ENCODE results near the gene CFAP299. TPM values are rescaled to one million over a fixed set of nuclear protein-coding genes. Genes with fewer than 3 reads are reported as not detected.

Gene CFAP299
- total and polyA plus RNA-seq, 2 donors (not counting 1 experiment from before 2014, with no cell fraction given), result not detected

DNA sequence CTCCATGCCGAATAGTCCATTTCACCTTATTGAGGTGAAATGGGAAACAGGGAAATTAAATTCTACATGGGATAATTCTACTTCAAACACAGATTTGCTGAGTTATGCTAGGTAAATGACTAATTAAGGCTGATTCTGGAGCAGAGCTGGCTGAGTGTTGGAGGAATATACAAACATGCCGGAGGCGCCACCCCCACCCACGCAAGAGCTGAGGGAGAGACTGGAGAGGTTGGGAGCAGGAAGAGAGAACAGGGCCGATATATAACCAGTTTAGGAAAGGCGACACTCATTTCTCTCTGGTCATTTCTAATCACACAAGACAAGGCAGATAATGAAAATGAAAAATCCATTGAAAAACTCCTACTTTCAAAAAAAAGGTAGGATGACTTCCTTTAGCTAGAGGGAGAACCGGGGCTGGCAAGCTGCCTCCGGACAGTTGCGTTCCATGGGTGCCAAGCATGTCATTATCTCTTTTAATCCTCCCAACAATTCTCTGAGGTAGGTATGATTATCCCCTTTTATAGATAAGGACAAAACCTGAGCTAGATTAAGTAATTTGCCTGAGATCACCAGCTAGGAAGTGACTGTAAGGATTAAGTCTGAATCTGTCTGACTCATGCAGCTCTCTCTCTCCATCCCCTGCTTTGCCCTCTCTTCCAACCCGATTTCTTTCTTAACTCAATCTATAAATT lies 27.6 kb upstream of the CFAP299 start:
- no peaks in the 10 kb centered on the region for H3K9me3 Mint-ChIP-seq (ENCODE audit: insufficient read depth)
- no peak overlapping the region for H3K4me3 Mint-ChIP-seq

DNA sequence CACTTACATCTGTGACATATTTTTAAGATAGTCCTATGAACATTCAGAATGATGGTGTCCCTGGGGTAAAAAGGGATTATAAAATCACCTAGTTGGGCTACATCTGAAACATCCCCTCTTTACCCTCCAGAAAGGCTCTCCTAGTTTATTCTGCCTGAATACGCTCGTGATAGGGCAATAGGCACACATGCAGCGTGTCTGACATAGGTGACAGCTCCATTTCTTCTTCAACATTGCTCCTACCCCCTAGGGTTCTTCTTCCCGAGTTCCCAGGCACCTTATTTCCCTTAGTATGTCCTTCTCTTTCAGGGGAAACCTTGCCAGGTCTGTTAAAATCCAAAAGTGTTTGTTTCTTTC lies 27.1 kb upstream of the CFAP299 start:
- H3K9me3 ChIP-seq (ENCODE audit: control extremely low read depth in 1 of 3, control insufficient read depth in 2 of 3, insufficient read depth in 1 of 3, low read length in 2 of 3), result no peaks in the 10 kb centered on the region
- no peak for ATAC-seq (ENCODE audit: low read depth)
- no peak overlapping the region for H3K27ac ChIP-seq (ENCODE audit: low read length in 2 of 2)
- no peaks in the 10 kb centered on the region for H3K79me2 ChIP-seq (ENCODE audit: control insufficient read depth, insufficient read depth, low read length)
- H3K4me1 Mint-ChIP-seq, result no peaks in the 10 kb centered on the region
- no peaks in the 10 kb centered on the region for H3K4me1 ChIP-seq (ENCODE audit: control insufficient read depth in 2 of 2, insufficient read depth in 2 of 2, low read length in 2 of 2)
- no peaks in the 10 kb centered on the region for H4K20me1 ChIP-seq (ENCODE audit: control insufficient read depth, insufficient read depth, low read length, poor library complexity, severe bottlenecking)
- peaks cover 0 to 10% (median 3%) of the 10 kb centered on the region in 4 experiments for H3K27me3 ChIP-seq (replicated peaks in 1 of 4; ENCODE audit: control extremely low read depth in 1 of 4, control insufficient read depth in 3 of 4, insufficient read depth in 4 of 4, low read length in 3 of 4)
- peaks cover 47% of the 10 kb centered on the region for H3K27me3 Mint-ChIP-seq
- H3K9me3 Mint-ChIP-seq (ENCODE audit: insufficient read depth), result no peaks in the 10 kb centered on the region
- ChIA-PET POLR2A (no interaction called here), CTCF (no interaction called here)
- intact Hi-C loops (cut with micrococcal nuclease), result no loop called here
- WGBS (ENCODE audit: insufficient coverage), result 65% methylated on average over 4 of the region's 4 CpGs
- H3K9ac ChIP-seq (ENCODE audit: low read length), result no peak overlapping the region
- no peaks in the 10 kb centered on the region for H3K36me3 ChIP-seq (replicated peaks in 1 of 2; ENCODE audit: control extremely low read depth in 1 of 2, control insufficient read depth in 1 of 2, extremely low read depth in 1 of 2, insufficient read depth in 2 of 2, low read length in 1 of 2)
- H3K4me3 Mint-ChIP-seq, result no peak overlapping the region
- no peak overlapping the region for H2AFZ ChIP-seq (ENCODE audit: insufficient read depth, low read depth, low read length, poor library complexity, severe bottlenecking)
- H3K4me2 ChIP-seq (replicated peaks; ENCODE audit: low read depth, low read length, poor library complexity, severe bottlenecking), result no peak overlapping the region
- H3K27ac Mint-ChIP-seq, result no peak overlapping the region
- H3K4me3 ChIP-seq (ENCODE audit: control extremely low read depth in 1 of 5, extremely low read depth in 1 of 5, insufficient read depth in 1 of 5, low read depth in 2 of 5, low read length in 4 of 5), result no peak overlapping the region
- TF ChIP-seq, protein P1, sequence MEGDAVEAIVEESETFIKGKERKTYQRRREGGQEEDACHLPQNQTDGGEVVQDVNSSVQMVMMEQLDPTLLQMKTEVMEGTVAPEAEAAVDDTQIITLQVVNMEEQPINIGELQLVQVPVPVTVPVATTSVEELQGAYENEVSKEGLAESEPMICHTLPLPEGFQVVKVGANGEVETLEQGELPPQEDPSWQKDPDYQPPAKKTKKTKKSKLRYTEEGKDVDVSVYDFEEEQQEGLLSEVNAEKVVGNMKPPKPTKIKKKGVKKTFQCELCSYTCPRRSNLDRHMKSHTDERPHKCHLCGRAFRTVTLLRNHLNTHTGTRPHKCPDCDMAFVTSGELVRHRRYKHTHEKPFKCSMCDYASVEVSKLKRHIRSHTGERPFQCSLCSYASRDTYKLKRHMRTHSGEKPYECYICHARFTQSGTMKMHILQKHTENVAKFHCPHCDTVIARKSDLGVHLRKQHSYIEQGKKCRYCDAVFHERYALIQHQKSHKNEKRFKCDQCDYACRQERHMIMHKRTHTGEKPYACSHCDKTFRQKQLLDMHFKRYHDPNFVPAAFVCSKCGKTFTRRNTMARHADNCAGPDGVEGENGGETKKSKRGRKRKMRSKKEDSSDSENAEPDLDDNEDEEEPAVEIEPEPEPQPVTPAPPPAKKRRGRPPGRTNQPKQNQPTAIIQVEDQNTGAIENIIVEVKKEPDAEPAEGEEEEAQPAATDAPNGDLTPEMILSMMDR (IDR thresholded peaks at IDR 0.05), result no peak
- TF ChIP-seq EZH2 (IDR thresholded peaks at IDR 0.05; ENCODE audit: borderline replicate concordance, insufficient read depth, low read depth, low read length, poor library complexity, severe bottlenecking), result no peak
- no peak for DNase-seq

More for the DNA sequence above, 27.6 kb upstream of the CFAP299 start:
- Histone ChIP-seq H3K9ac (ENCODE audit: low read length) (no peak overlapping the region), H3K4me2 (replicated peaks; ENCODE audit: low read depth, low read length, poor library complexity, severe bottlenecking) (no peak overlapping the region), H3K27ac (ENCODE audit: low read length in 2 of 2) (no peak overlapping the region), H3K27me3 (replicated peaks in 1 of 4; ENCODE audit: control extremely low read depth in 1 of 4, control insufficient read depth in 3 of 4, insufficient read depth in 4 of 4, low read length in 3 of 4) (peaks cover 0 to 10% (median 3%) of the 10 kb centered on the region in 4 experiments), H3K4me1 (ENCODE audit: control insufficient read depth in 2 of 2, insufficient read depth in 2 of 2, low read length in 2 of 2) (no peaks in the 10 kb centered on the region), H4K20me1 (ENCODE audit: control insufficient read depth, insufficient read depth, low read length, poor library complexity, severe bottlenecking) (no peaks in the 10 kb centered on the region), H3K9me3 (ENCODE audit: control extremely low read depth in 1 of 3, control insufficient read depth in 2 of 3, insufficient read depth in 1 of 3, low read length in 2 of 3) (peaks cover 0 to 1% (median 0%) of the 10 kb centered on the region in 3 donors), H3K36me3 (replicated peaks in 1 of 2; ENCODE audit: control extremely low read depth in 1 of 2, control insufficient read depth in 1 of 2, extremely low read depth in 1 of 2, insufficient read depth in 2 of 2, low read length in 1 of 2) (no peaks in the 10 kb centered on the region), H3K4me3 (ENCODE audit: control extremely low read depth in 1 of 5, extremely low read depth in 1 of 5, insufficient read depth in 1 of 5, low read depth in 2 of 5, low read length in 4 of 5) (no peak overlapping the region), H3K79me2 (ENCODE audit: control insufficient read depth, insufficient read depth, low read length) (no peaks in the 10 kb centered on the region), H2AFZ (ENCODE audit: insufficient read depth, low read depth, low read length, poor library complexity, severe bottlenecking) (no peak overlapping the region)
- H3K4me1 Mint-ChIP-seq, result no peaks in the 10 kb centered on the region
- 92% methylated on average over 2 of the region's 10 CpGs for WGBS (ENCODE audit: insufficient coverage)
- DNase-seq (no peak), ATAC-seq (ENCODE audit: low read depth) (no peak)
- intact Hi-C loops (cut with micrococcal nuclease), result no loop called here
- no peak for TF ChIP-seq EZH2 (IDR thresholded peaks at IDR 0.05; ENCODE audit: borderline replicate concordance, insufficient read depth, low read depth, low read length, poor library complexity, severe bottlenecking)
- TF ChIP-seq, protein P1 (IDR thresholded peaks at IDR 0.05), result no peak
- CTCF ChIA-PET, result no interaction called here
- H3K27me3 Mint-ChIP-seq, result peaks cover 47% of the 10 kb centered on the region
- POLR2A ChIA-PET, result no interaction called here
- no peak overlapping the region for H3K27ac Mint-ChIP-seq
